Skin epidermis (tissue), 12 donors: Measurements from ENCODE around the gene ANHX.

Experiments used
- H3K27ac ChIP-seq, 21 experiments: fragments of 200-600 bp; sonication (generic) in 11 of 21; one replicate each; pipeline ENCODE4 v1.5.0; 2020; ENCODE audit warnings: mild to moderate bottlenecking in 3 of 21, inconsistent platforms in 2 of 21, moderate library complexity in 2 of 21
- H3K4me3 ChIP-seq, 7 experiments: fragments of 200-600 bp; sonication (generic) in 2 of 7; one replicate each; pipeline ENCODE4 v1.5.0; 2020; ENCODE audit warnings: inconsistent platforms in 2 of 7, mild to moderate bottlenecking in 2 of 7, moderate library complexity in 1 of 7

Gene ANHX

GRCh38 chr12:133204264-133204603 lies 31.4 kb downstream of the ANHX start:
- Histone ChIP-seq H3K27ac (no peak overlapping the region), H3K4me3 (no peak overlapping the region)

GRCh38 chr12:133203344-133204263 lies 32.1 kb downstream of the ANHX start:
- Histone ChIP-seq H3K27ac (no peak overlapping the region), H3K4me3 (no peak overlapping the region)

- no peak overlapping the region for H3K27ac ChIP-seq
- H3K4me3 ChIP-seq, result no peak overlapping the region
Observed at GRCh38 chr12:133202493-133203343, 33.0 kb downstream of the ANHX start.

- H3K27ac ChIP-seq, result no peak overlapping the region
- no peak overlapping the region for H3K4me3 ChIP-seq
Observed at GRCh38 chr12:133201888-133202287, 33.8 kb downstream of the ANHX start.

- H3K27ac ChIP-seq, result no peak overlapping the region
- no peak overlapping the region for H3K4me3 ChIP-seq
Observed at GRCh38 chr12:133192847-133193246, 42.8 kb downstream of the ANHX start.

- H3K27ac ChIP-seq, result no peak overlapping the region
- no peak overlapping the region for H3K4me3 ChIP-seq
Observed at GRCh38 chr12:133190176-133190575, 45.5 kb downstream of the ANHX start.

GRCh38 chr12:133181238-133181959 lies 54.3 kb downstream of the ANHX start, which contains the start of gene ZNF268:
TSS of gene ZNF268 (plus strand) at chr12:133181495. CDS start at chr12:133181998, 503 bp downstream.
- peak within 1 kb of the TSS in 19 of 21 experiments; percentile 34 to 86 (median 76) for H3K27ac ChIP-seq
- H3K4me3 ChIP-seq, result peak within 1 kb of the TSS; percentile 57 to 91 (median 77)

- no peak overlapping the region for H3K4me3 ChIP-seq
- H3K27ac ChIP-seq, result no peak overlapping the region
Observed at GRCh38 chr12:133180669-133181068, 55.0 kb downstream of the ANHX start.

- no peak overlapping the region for H3K4me3 ChIP-seq
- H3K27ac ChIP-seq, result no peak overlapping the region
Observed at GRCh38 chr12:133174901-133175300, 60.8 kb downstream of the ANHX start.

GRCh38 chr12:133172491-133172890 lies 63.2 kb downstream of the ANHX start:
- no peak overlapping the region for H3K4me3 ChIP-seq
- no peak overlapping the region for H3K27ac ChIP-seq
